NCI-H187 (cell line): ENCODE results near the gene C22orf15.

Experiments
- DNase-seq, 2 experiments: peaks; one replicate each; lab custom pipeline; 2025; lab: John Stamatoyannopoulos, UW

C22orf15 gene

GRCh38 chr22:23750714-23751440, 11.9 kb upstream of the C22orf15 start, which contains the start of gene ZNF70:
Gene ZNF70, minus strand, starts transcription at chr22:23751112. Its CDS starts 5,972 bp downstream, at chr22:23745140.
- DNase-seq: peak; percentile 38 to 83

GRCh38 chr22:23751441-23751996, 11.3 kb upstream of the C22orf15 start:
- no peak for DNase-seq

GRCh38 chr22:23752090-23752691, 10.6 kb upstream of the C22orf15 start:
- no peak for DNase-seq

GRCh38 chr22:23752750-23753149, 10.0 kb upstream of the C22orf15 start:
- no peak for DNase-seq

GRCh38 chr22:23753385-23753784, 9.4 kb upstream of the C22orf15 start:
- no peak for DNase-seq

- DNase-seq: no peak
These were observed 8.4 kb upstream of the C22orf15 start, which contains the start of gene VPREB3 for GRCh38 chr22:23754220-23754919. Gene VPREB3, minus strand, starts transcription at chr22:23754425. Its CDS starts 62 bp downstream, at chr22:23754363.

- DNase-seq: no peak
These were observed 7.7 kb upstream of the C22orf15 start for GRCh38 chr22:23754980-23755636.

- no peak for DNase-seq
These were observed 7.1 kb upstream of the C22orf15 start for GRCh38 chr22:23755711-23756110.

- no peak for DNase-seq
These were observed 5.9 kb upstream of the C22orf15 start for GRCh38 chr22:23756891-23757290.

GRCh38 chr22:23759566-23759965, 3.2 kb upstream of the C22orf15 start:
- DNase-seq: no peak

GRCh38 chr22:23760056-23760455, 2.7 kb upstream of the C22orf15 start:
- no peak for DNase-seq

GRCh38 chr22:23763579-23763945, 772 bp downstream of the C22orf15 start:
- no peak for DNase-seq

GRCh38 chr22:23763954-23764353, 1.2 kb downstream of the C22orf15 start:
- no peak for DNase-seq

- no peak for DNase-seq
These were observed 2.4 kb downstream of the C22orf15 start for GRCh38 chr22:23764899-23765881.

GRCh38 chr22:23767303-23767672, 4.5 kb downstream of the C22orf15 start:
- DNase-seq: no peak

- peak; percentile 19 to 36 for DNase-seq
These were observed 5.1 kb downstream of the C22orf15 start, which contains the start of gene CHCHD10 for GRCh38 chr22:23767673-23768548. Gene CHCHD10, minus strand, starts transcription at chr22:23767972. Its CDS starts 98 bp downstream, at chr22:23767874.

- no peak for DNase-seq
These were observed 6.7 kb downstream of the C22orf15 start for GRCh38 chr22:23769321-23769965.

- DNase-seq: no peak
These were observed 9.5 kb downstream of the C22orf15 start for GRCh38 chr22:23772315-23772648.
